GM06990 (cell line): ENCODE results near the gene ATP5F1D.
"Not testable (repeated sequence)": the region's sequence is repeated elsewhere in the genome, so short reads cannot be mapped to it uniquely, and the experiment has no call there.

Experiments used
- DNase-seq: peaks from one replicate; pipeline ENCODE4 v3.0.0-alpha.2; 2011; ENCODE audit not compliant: insufficient read length; ENCODE audit errors: extremely low read depth
- H3K27me3 ChIP-seq: replicated peaks from 2 replicates; pipeline ENCODE4 v1.6.0; 2011; ENCODE audit warnings: low read length; ENCODE audit not compliant: control insufficient read depth, insufficient read depth
- H3K36me3 ChIP-seq: 2 replicates; pipeline ENCODE4 v1.5.1; 2011; ENCODE audit warnings: low read length; ENCODE audit not compliant: control insufficient read depth, insufficient read depth
- H3K4me3 ChIP-seq: replicated peaks from 2 replicates; pipeline ENCODE4 v1.5.1; 2011; ENCODE audit warnings: low read depth, mild to moderate bottlenecking, control low read depth, low read length
- TF ChIP-seq, protein P1 (sequence below): IDR thresholded peaks from 2 replicates; pipeline ENCODE4 v1.5.1; 2011; ENCODE audit warnings: low read length, control low read depth, mild to moderate bottlenecking, inconsistent platforms; ENCODE audit not compliant: insufficient read depth, poor library complexity, severe bottlenecking

The ATP5F1D gene

DNA sequence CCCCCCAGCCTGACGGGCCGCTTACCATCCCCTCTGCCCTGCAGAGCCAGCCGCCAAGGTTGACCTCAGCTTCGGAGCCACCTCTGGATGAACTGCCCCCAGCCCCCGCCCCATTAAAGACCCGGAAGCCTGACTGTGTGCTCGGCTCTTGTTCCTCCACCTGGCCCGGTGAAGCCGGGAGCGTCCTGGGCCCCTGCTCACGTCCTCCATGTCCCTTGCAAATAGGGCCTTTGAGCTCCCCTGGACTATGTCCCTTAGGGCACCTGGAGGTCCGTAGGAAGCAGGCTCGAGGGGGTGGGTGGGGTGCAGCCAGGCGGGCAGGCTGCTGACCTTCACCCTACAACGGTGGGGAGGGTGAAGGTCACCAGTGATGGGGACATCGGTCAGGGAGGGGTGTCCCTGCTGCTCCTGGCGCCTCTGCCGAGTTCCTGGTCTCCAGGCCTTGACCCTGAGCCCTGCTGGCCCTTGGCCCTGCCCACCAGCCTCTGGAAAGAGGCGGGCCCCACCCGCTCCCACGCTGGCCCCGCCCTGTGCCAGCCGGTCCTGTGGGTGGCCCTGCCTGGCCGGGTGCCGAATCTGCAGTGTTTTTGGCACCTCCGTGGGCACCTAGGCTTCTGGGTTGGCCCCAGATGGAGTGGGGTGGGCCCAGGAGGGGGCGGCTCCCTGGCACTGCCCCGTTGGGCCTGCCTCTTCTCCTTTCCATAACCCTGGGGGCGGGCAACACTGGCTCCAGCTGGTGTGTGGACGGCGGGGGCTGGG lies 3.3 kb downstream of the ATP5F1D start:
- Histone ChIP-seq H3K36me3 (peaks cover 2% of the 10 kb centered on the region), H3K27me3 (no peaks in the 10 kb centered on the region), H3K4me3 (peak overlapping the region; percentile 54)
- DNase-seq = no peak
- TF ChIP-seq, protein P1, sequence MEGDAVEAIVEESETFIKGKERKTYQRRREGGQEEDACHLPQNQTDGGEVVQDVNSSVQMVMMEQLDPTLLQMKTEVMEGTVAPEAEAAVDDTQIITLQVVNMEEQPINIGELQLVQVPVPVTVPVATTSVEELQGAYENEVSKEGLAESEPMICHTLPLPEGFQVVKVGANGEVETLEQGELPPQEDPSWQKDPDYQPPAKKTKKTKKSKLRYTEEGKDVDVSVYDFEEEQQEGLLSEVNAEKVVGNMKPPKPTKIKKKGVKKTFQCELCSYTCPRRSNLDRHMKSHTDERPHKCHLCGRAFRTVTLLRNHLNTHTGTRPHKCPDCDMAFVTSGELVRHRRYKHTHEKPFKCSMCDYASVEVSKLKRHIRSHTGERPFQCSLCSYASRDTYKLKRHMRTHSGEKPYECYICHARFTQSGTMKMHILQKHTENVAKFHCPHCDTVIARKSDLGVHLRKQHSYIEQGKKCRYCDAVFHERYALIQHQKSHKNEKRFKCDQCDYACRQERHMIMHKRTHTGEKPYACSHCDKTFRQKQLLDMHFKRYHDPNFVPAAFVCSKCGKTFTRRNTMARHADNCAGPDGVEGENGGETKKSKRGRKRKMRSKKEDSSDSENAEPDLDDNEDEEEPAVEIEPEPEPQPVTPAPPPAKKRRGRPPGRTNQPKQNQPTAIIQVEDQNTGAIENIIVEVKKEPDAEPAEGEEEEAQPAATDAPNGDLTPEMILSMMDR = no peak

DNA sequence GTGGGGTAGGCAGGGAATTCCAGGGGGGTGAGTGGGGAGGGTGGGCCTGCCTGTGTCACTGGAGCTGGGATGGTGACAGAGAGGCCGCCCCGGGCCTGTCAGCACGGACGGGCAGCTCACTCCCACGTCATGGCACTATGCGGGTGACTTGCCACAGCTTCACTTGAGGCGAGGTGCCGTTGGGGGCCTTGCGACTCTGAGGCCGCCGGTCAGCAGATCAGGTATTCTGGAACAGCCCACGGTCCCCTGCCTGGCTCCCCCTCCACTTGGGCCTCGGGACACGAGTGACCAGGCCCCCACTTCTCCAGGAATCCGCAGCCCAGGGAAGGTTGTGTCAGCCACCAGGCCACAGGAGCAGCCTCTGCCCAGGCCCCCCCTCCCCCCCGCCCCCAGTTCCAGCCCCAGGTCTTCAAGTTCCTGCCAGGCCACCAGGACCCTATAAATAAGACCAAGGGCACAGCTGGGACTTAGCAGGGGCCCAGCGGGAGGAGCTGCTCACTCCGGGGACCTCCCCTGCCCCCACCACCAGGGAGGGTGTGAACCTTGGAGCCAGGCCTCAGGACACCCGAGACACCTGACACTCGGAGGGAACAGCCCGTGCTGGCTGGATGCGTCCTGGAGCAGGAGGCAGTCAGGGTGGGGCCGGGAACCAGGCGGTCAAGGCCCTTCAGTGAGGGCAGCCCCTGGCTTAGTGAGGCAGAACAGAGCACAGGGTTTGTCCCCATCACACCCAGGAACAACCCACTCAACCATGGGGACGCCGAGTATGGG lies 4.1 kb downstream of the ATP5F1D start:
- TF ChIP-seq, protein P1 = no peak
- no peak overlapping the region for H3K4me3 ChIP-seq
- H3K27me3 ChIP-seq = no peaks in the 10 kb centered on the region
- peaks cover 2% of the 10 kb centered on the region for H3K36me3 ChIP-seq
- DNase-seq = no peak

GRCh38 chr19:1246265-1247087 lies 4.9 kb downstream of the ATP5F1D start:
- DNase-seq, H3K4me3 ChIP-seq, H3K36me3 ChIP-seq, H3K27me3 ChIP-seq: not testable (repeated sequence)

GRCh38 chr19:1247748-1248138 lies 6.2 kb downstream of the ATP5F1D start:
- Histone ChIP-seq H3K4me3 (peak overlapping the region; percentile 75), H3K36me3 (peaks cover 8% of the 10 kb centered on the region), H3K27me3 (no peaks in the 10 kb centered on the region)
- TF ChIP-seq, protein P1 = no peak
- no peak for DNase-seq

GRCh38 chr19:1248139-1248785 lies 6.7 kb downstream of the ATP5F1D start, which contains the start of gene MIDN:
Gene MIDN (plus strand): TSS chr19:1248583. CDS start chr19:1250297, 1,714 bp downstream.
- TF ChIP-seq, protein P1 = peak; percentile 70
- no peaks in the 10 kb centered on the region for H3K27me3 ChIP-seq
- peak within 1 kb of the TSS; percentile 75 for H3K4me3 ChIP-seq
- peaks cover 8% of the 10 kb centered on the region for H3K36me3 ChIP-seq
- DNase-seq = peak; percentile 85
